ENCODE results near the gene HHIP. TPM values are rescaled to one million over a fixed set of nuclear protein-coding genes. Genes with fewer than 3 reads are reported as not detected.

The HHIP gene
- total and polyA plus RNA-seq, 9 of the 15 experiments (the other 6 are each of a cell fraction or from before 2014, with no cell fraction given), result 0.09 TPM; not detected in 8

DNA sequence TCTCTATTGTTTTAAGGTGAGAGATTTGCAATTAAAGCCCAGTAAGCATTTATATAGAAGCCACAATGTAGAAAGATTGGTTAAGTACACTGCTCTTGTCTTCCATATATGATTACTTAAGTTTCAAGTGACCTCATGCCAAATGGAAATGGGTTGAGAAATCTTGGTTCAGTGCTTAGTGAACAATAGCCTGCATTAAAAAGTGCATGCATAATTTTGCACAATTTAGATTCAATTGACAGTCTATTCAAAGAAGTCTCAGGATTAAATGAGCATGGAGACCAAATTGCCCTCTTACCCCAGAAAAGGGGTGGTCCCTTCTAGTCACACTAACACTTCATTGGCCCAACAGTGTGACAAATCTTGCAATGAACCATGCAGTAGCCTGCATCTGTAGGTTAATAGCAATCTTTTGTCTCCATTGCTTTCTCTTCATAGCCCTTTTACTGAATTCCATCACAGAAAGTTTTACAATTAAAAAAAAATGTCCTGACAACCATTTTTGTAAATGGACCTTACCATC, 93.6 kb downstream of the HHIP start (continued):
- TF ChIP-seq, protein P1, sequence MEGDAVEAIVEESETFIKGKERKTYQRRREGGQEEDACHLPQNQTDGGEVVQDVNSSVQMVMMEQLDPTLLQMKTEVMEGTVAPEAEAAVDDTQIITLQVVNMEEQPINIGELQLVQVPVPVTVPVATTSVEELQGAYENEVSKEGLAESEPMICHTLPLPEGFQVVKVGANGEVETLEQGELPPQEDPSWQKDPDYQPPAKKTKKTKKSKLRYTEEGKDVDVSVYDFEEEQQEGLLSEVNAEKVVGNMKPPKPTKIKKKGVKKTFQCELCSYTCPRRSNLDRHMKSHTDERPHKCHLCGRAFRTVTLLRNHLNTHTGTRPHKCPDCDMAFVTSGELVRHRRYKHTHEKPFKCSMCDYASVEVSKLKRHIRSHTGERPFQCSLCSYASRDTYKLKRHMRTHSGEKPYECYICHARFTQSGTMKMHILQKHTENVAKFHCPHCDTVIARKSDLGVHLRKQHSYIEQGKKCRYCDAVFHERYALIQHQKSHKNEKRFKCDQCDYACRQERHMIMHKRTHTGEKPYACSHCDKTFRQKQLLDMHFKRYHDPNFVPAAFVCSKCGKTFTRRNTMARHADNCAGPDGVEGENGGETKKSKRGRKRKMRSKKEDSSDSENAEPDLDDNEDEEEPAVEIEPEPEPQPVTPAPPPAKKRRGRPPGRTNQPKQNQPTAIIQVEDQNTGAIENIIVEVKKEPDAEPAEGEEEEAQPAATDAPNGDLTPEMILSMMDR (IDR thresholded peaks at IDR 0.05 in 2 of 3, conservative IDR thresholded peaks at IDR 0.05 in 1 of 3; ENCODE audit: insufficient read depth in 2 of 3, low read depth in 1 of 3, low read length in 3 of 3), result no peak
- TF ChIP-seq, protein P2, sequence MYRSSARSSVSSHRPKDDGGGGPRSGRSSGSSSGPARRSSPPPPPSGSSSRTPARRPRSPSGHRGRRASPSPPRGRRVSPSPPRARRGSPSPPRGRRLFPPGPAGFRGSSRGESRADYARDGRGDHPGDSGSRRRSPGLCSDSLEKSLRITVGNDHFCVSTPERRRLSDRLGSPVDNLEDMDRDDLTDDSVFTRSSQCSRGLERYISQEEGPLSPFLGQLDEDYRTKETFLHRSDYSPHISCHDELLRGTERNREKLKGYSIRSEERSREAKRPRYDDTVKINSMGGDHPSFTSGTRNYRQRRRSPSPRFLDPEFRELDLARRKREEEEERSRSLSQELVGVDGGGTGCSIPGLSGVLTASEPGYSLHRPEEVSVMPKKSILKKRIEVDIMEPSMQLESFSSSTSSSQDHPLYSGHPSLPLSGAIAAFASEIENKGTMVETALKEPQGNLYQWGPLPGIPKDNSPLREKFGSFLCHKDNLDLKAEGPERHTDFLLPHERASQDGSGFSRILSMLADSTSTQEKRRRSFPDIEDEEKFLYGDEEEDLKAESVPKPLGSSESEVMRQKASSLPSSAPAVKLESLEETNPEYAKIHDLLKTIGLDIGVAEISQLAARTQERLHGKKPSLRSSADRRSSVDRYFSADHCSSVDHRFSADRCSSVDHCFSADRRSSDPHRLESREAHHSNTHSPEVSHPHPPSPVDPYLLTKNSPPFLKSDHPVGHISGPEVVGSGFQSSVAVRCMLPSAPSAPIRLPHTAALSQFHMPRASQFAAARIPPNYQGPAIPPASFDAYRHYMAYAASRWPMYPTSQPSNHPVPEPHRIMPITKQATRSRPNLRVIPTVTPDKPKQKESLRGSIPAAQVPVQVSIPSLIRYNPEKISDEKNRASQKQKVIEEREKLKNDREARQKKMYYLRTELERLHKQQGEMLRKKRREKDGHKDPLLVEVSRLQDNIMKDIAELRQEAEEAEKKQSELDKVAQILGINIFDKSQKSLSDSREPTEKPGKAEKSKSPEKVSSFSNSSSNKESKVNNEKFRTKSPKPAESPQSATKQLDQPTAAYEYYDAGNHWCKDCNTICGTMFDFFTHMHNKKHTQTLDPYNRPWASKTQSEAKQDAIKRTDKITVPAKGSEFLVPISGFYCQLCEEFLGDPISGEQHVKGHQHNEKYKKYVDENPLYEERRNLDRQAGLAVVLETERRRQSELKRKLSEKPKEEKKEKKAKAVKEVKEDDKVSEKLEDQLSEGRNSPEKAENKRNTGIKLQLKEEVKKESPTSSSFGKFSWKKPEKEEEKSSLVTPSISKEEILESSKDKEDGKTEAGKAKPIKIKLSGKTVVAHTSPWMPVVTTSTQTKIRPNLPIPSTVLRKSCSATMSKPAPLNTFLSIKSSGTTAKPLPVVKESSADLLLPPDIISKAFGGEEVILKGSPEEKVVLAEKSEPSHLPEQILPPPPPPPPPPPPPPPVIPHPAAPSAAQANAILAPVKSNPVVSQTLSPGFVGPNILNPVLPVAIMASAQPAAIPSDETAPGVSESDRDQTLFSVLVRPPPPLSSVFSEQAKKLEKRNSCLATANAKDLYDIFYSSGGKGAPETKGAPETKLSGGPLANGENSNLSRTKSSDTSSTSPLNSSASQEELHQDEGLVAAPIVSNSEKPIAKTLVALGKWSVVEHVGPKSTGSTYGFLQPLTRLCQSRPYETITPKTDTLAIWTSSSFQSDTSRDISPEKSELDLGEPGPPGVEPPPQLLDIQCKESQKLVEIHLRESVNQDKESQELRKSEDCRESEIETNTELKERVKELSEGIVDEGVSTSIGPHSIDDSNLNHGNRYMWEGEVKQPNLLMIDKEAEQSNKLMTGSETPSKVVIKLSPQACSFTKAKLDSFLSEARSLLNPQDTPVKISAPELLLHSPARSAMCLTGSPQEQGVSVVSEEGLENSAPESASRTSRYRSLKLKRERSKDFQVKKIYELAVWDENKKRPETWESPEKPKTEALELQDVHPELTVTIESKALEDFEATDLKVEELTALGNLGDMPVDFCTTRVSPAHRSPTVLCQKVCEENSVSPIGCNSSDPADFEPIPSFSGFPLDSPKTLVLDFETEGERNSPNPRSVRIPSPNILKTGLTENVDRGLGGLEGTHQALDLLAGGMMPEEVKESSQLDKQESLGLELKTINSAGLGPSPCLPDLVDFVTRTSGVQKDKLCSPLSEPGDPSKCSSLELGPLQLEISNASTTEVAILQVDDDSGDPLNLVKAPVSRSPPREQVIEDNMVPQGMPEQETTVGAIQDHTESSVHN (IDR thresholded peaks at IDR 0.05; ENCODE audit: borderline replicate concordance in 1 of 2, low read depth in 1 of 2), result no peak
- TF ChIP-seq L3MBTL2 (IDR thresholded peaks at IDR 0.05) (no peak), NFATC3 (IDR thresholded peaks at IDR 0.05) (no peak), GTF2F1 (IDR thresholded peaks at IDR 0.05; ENCODE audit: low read depth, low read length) (no peak), ZNF507 (tag; conservative IDR thresholded peaks at IDR 0.05) (no peak), LARP7 (IDR thresholded peaks at IDR 0.05) (no peak)
- TF ChIP-seq, protein P3, sequence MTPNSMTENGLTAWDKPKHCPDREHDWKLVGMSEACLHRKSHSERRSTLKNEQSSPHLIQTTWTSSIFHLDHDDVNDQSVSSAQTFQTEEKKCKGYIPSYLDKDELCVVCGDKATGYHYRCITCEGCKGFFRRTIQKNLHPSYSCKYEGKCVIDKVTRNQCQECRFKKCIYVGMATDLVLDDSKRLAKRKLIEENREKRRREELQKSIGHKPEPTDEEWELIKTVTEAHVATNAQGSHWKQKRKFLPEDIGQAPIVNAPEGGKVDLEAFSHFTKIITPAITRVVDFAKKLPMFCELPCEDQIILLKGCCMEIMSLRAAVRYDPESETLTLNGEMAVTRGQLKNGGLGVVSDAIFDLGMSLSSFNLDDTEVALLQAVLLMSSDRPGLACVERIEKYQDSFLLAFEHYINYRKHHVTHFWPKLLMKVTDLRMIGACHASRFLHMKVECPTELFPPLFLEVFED (CRISPR knock-in tag; conservative IDR thresholded peaks at IDR 0.05), result no peak
- TF ChIP-seq, protein P4, sequence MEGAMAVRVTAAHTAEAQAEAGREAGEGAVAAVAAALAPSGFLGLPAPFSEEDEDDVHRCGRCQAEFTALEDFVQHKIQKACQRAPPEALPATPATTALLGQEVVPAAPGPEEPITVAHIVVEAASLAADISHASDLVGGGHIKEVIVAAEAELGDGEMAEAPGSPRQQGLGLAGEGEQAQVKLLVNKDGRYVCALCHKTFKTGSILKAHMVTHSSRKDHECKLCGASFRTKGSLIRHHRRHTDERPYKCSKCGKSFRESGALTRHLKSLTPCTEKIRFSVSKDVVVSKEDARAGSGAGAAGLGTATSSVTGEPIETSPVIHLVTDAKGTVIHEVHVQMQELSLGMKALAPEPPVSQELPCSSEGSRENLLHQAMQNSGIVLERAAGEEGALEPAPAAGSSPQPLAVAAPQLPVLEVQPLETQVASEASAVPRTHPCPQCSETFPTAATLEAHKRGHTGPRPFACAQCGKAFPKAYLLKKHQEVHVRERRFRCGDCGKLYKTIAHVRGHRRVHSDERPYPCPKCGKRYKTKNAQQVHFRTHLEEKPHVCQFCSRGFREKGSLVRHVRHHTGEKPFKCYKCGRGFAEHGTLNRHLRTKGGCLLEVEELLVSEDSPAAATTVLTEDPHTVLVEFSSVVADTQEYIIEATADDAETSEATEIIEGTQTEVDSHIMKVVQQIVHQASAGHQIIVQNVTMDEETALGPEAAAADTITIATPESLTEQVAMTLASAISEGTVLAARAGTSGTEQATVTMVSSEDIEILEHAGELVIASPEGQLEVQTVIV (CRISPR knock-in tag; IDR thresholded peaks at IDR 0.05; ENCODE audit: borderline replicate concordance), result no peak
